ENCODE measurements around the gene DCAF7.

DNA sequence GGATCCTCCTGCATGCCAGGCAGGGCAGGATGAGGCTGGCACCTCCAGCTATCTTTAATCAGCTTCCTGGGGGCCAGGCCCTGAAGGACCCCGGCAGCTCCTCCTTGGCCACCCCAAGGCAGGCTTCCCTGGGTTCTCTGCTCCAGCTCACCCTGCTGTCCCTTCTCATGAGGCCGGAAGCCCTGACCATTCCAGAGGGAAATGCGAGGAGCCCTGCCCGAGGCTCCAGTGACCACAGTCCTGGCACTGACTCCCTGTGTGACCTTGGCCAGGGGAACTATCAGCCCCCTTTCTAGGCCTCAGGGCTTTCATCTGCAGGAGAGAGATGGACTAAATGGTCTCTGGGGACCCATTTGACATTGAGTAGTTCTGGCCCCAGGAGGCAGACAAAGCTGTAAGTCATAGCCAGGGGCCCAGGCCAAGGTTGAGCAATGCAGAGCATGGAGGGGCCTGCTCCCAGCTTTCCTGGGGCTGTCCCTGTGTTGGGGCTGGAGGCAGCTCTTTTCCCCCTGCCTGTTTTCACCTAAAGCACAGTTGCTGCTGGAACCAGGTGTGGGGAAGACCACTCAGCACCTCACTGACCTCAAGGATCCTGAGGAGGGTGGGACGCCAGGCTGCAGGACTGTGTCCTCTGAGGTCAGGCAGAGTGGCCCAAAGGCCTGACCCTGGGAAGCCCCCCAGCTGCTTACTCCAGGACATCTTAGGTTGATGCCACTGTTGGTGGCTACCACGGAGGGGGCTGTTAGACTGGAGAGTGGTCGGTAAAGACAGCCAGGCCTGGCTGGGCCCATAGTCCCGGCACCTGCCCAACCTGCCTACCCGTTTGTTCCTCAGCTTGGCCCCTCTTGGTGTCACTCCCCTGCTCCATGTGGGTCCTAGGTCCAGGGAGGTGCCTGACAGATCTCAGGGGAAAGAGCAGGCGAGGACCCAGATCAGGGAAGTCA is 19.0 kb upstream of the DCAF7 start:
- TF ChIP-seq, protein P1, sequence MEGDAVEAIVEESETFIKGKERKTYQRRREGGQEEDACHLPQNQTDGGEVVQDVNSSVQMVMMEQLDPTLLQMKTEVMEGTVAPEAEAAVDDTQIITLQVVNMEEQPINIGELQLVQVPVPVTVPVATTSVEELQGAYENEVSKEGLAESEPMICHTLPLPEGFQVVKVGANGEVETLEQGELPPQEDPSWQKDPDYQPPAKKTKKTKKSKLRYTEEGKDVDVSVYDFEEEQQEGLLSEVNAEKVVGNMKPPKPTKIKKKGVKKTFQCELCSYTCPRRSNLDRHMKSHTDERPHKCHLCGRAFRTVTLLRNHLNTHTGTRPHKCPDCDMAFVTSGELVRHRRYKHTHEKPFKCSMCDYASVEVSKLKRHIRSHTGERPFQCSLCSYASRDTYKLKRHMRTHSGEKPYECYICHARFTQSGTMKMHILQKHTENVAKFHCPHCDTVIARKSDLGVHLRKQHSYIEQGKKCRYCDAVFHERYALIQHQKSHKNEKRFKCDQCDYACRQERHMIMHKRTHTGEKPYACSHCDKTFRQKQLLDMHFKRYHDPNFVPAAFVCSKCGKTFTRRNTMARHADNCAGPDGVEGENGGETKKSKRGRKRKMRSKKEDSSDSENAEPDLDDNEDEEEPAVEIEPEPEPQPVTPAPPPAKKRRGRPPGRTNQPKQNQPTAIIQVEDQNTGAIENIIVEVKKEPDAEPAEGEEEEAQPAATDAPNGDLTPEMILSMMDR (IDR thresholded peaks at IDR 0.05), result no peak
- TF ChIP-seq POLR2A (IDR thresholded peaks at IDR 0.05), result no peak
